ENCODE measurements around the gene TMEM204. TPM values are rescaled to one million over a fixed set of nuclear protein-coding genes. Genes with fewer than 3 reads are reported as not detected.
"Not testable (repeated sequence)": the region's sequence is repeated elsewhere in the genome, so short reads cannot be mapped to it uniquely, and the experiment has no call there.

The TMEM204 gene
- total RNA-seq, 1 donor from 2014 or later: 28.9 TPM

- ATAC-seq (ENCODE audit: poor library complexity) (no peak), DNase-seq (no peak)
- intact Hi-C loops (cut with DNase I): no loop called here
These were observed 31.8 kb downstream of the TMEM204 start for GRCh38 chr16:1565083-1565805.

GRCh38 chr16:1567988-1568387 lies 34.5 kb downstream of the TMEM204 start:
- DNase-seq (no peak), ATAC-seq (ENCODE audit: poor library complexity) (no peak)
- intact Hi-C loops (cut with DNase I): no loop called here

- no peak for DNase-seq
- intact Hi-C loops (cut with DNase I): no loop called here
- no peak for ATAC-seq (ENCODE audit: poor library complexity)
These were observed 37.7 kb downstream of the TMEM204 start for GRCh38 chr16:1571012-1571671.

DNA sequence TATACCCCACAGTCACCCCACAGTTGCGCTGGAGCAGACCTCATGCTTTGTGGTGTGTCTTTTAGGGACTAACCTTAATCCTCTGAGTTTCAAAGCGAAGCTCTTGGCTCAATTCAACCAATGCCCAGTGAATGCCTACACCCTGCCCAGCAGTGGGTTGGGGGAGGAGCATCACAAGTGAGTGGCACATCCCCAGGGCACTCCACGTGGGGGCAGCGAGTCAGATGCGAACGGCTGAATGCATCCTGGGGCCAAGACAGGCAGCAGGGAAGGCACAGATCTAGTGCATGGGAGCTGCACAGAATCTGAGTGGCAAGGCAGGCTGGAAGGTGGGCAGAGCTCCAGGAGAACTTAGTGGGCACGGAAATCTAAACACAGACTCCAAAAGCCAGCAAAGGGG lies 39.2 kb downstream of the TMEM204 start:
- no peak for DNase-seq
- ATAC-seq (ENCODE audit: poor library complexity): no peak
- intact Hi-C loops (cut with DNase I): no loop called here

- ATAC-seq (ENCODE audit: poor library complexity) (no peak), DNase-seq (no peak)
- intact Hi-C loops (cut with DNase I): no loop called here
These were observed 39.8 kb downstream of the TMEM204 start for GRCh38 chr16:1573301-1573700.

GRCh38 chr16:1575578-1575977 lies 42.1 kb downstream of the TMEM204 start:
- DNase-seq (no peak), ATAC-seq (ENCODE audit: poor library complexity) (no peak)
- intact Hi-C loops (cut with DNase I): no loop called here

- no peak for DNase-seq
- intact Hi-C loops (cut with DNase I): no loop called here
- no peak for ATAC-seq (ENCODE audit: poor library complexity)
These were observed 45.7 kb downstream of the TMEM204 start for GRCh38 chr16:1579214-1579613.

- intact Hi-C loops (cut with DNase I): no loop called here
- no peak for DNase-seq
- no peak for ATAC-seq (ENCODE audit: poor library complexity)
These were observed 46.8 kb downstream of the TMEM204 start for GRCh38 chr16:1580256-1580655.

- ATAC-seq (ENCODE audit: poor library complexity) (no peak), DNase-seq (no peak)
- intact Hi-C loops (cut with DNase I): no loop called here
These were observed 47.5 kb downstream of the TMEM204 start for GRCh38 chr16:1580956-1581355.

- intact Hi-C loops (cut with DNase I): no loop called here
- ATAC-seq (ENCODE audit: poor library complexity) (no peak), DNase-seq (no peak)
These were observed 48.3 kb downstream of the TMEM204 start for GRCh38 chr16:1581804-1582203.

DNA sequence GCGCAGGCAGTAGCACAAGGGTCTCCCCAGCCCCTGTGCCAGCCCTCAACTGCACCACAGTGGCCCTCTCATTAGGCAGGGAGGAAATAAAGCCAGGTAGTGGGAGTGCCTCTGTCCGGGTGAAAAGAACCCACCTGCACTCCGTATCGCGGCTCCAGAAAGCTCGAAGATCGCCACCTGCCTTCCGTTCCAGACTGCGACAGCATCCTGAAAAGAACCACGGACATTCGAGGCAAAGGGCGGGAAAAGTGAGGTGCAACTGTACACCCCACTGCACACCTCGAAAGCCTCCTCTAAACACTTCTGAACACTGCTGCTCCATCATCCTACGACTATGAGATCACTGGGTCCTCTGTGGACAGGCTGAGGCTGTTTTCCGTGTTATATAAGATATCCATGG lies 49.7 kb downstream of the TMEM204 start:
- ATAC-seq (ENCODE audit: poor library complexity) (no peak), DNase-seq (no peak)
- intact Hi-C loops (cut with DNase I): no loop called here

DNA sequence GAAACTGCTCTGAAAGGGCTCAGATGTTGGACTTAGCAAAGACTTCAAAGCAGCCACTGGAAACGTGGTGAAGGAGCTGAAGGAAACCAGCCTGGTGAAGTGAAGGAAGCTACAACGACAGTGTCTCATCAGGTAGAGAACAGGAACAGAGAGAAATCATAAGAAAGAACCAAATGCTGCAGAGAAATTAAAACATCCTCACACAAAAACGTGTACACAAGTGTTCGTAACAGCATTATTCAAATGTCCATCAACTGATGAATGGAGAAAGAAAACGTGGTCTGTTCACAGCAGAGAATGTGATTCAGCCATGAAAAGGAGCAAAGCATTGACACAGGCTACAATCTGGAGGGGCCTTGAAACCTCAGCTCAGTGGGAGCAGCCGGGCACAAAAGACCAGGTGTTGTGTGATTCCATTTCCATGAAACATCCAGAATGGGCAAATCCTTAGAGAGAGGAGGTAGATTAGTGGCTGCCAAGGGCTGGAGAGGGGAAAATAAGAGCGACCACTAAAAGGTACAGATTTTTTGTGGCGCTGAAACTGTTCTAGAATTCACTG lies 51.5 kb downstream of the TMEM204 start:
- DNase-seq (no peak), ATAC-seq (ENCODE audit: poor library complexity) (no peak)
- intact Hi-C loops (cut with DNase I): no loop called here

- no peak for ATAC-seq (ENCODE audit: poor library complexity)
- intact Hi-C loops (cut with DNase I): no loop called here
These were observed 56.9 kb downstream of the TMEM204 start for GRCh38 chr16:1590366-1590765.

DNA sequence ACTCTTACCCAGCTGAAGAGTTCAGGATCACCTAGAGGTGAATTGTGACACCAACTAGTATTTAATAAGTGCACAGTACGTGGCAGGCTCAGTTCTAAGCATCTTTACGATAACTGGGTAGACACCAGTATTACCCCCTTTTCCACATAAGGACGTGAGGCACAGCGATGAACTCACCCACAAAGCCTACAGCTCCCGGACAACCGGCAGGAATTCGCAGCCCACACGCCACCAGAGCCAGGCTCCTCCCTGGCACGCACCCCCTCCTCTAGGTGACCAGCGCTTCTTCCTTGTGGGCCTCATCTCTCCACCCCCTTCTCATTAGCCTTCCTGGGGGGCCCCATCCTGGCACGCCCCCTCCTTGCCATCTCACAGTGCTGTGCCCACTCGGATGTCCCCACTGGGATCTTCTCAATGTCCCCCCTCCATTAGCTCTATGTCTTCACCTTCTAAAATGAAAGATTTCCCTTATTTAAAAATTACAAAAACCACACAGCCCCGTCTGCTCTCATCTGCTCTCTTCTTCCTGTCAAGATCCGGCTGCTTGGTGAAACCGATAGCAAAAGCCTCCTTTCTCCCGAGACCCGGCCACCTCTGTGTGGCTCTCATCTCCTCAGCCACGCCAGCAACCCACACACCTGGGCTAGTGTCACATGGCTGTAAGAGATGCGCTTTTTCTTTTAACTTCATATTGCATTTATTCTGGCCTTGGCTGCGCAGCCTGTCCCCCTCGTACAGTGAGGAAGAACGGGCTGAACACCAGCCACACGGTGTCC lies 57.7 kb downstream of the TMEM204 start:
- no peak for ATAC-seq (ENCODE audit: poor library complexity)
- intact Hi-C loops (cut with DNase I): no loop called here
- DNase-seq: no peak

More at GRCh38 chr16:1590366-1590765, 56.9 kb downstream of the TMEM204 start:
- no peak for DNase-seq

DNA sequence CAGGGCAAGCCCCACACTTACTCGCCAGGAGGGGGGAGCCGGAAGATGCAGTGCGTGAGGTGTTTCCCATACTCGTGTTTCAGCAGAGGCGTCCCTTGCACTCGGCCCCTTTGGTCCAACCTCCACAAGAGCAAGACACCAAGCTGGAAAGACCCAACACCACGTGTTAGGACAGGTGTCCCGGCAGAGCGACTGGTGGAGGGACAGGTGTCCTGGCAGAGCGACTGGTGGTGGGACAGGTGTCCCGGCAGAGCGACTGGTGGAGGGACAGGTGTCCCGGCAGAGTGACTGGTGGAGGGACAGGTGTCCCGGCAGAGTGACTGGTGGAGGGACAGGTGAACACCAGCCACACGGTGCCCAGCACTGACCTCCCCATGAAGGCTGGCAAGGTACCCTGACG lies 59.0 kb downstream of the TMEM204 start:
- intact Hi-C loops (cut with DNase I): no loop called here
- ATAC-seq (ENCODE audit: poor library complexity): no peak
- no peak for DNase-seq

- DNase-seq; ATAC-seq (ENCODE audit: poor library complexity); intact Hi-C loops (cut with DNase I): not testable (repeated sequence)
These were observed 62.0 kb downstream of the TMEM204 start for GRCh38 chr16:1595511-1595910.

DNA sequence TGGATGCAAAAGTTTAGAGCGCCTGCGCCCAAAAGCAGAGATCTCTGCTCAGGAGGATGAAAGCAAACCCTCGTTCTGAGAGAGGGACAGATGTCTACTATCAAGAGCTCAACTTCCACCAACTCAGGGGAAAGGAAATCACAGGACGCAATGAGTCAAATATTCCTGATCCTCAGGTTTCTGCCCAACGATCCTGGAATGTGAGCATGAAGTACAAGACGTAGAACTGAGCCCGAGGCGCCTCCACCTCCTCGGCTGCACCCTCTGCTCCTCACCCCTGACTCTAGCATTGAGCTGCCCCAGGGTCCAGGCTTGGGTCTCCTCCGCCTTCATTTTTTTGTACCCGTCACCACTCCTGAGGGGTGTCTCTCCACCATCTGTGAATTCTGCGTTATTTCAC lies 63.0 kb downstream of the TMEM204 start:
- intact Hi-C loops (cut with DNase I): no loop called here
- no peak for ATAC-seq (ENCODE audit: poor library complexity)
- no peak for DNase-seq

DNA sequence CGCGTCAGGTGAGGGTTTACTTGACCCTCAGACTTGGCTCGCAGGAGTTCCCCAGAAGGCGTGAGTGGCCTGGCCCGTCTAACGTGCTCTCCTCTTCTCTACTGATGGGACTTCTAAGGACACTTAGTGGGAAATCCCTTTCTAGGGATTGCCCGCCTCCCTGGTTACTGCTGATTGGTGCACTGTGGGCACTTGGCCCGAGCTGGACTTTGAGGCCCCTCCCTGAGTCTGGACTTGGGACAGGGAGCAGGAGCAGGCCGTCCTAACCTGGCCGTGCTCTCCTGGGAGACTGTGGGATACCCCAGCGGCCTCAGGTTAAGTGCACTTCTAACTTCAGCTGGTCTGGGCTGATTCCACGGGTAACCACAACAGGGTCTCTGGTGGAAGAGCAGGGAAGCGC lies 63.7 kb downstream of the TMEM204 start:
- ATAC-seq (ENCODE audit: poor library complexity): no peak
- intact Hi-C loops (cut with DNase I): no loop called here
- no peak for DNase-seq

DNA sequence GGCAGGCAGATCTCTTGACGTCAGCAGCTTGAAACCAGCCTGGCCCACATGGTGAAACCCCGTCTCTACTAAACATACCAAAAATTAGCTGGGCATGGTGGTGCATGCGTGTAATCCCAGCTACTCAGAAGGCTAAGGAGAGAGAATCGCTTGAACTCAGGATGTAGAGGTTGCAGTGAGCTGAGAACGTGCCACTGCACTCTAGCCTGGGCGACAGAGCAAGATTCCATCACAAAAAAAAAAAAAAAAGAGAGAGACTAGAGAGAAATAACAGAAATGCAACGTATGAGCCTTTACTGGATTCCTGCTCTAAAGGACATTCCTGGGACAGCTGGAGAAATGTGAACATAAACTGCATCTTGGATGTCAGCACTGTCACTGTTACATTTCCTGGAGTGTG lies 67.6 kb downstream of the TMEM204 start:
- intact Hi-C loops (cut with DNase I): no loop called here
- ATAC-seq (ENCODE audit: poor library complexity): no peak
- DNase-seq: no peak

- DNase-seq (no peak), ATAC-seq (ENCODE audit: poor library complexity) (no peak)
- intact Hi-C loops (cut with DNase I): no loop called here
These were observed 68.0 kb downstream of the TMEM204 start for GRCh38 chr16:1601489-1601888.
